ENCODE results near the gene SLC9A3.

DNA sequence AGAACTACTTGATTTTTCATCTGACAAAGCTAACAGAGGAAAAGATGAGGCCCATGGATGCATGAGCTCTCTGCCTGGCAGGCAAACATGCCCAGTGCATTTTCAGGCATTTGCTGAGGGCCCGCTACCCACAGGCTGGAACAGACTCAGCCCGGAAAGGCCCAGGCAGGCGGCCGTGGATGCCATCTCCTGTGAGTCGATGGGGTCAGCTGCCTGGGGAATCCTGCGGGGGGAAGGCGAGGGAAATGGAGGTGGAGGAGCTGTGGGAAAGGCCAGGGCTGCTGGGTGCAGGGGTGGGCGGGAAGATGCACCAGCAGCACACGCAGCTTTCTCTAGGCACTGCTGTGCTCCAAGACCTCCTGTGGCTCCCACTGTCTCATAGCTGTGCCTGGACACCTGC is 13.7 kb downstream of the SLC9A3 start:
- TF ChIP-seq, protein P1, sequence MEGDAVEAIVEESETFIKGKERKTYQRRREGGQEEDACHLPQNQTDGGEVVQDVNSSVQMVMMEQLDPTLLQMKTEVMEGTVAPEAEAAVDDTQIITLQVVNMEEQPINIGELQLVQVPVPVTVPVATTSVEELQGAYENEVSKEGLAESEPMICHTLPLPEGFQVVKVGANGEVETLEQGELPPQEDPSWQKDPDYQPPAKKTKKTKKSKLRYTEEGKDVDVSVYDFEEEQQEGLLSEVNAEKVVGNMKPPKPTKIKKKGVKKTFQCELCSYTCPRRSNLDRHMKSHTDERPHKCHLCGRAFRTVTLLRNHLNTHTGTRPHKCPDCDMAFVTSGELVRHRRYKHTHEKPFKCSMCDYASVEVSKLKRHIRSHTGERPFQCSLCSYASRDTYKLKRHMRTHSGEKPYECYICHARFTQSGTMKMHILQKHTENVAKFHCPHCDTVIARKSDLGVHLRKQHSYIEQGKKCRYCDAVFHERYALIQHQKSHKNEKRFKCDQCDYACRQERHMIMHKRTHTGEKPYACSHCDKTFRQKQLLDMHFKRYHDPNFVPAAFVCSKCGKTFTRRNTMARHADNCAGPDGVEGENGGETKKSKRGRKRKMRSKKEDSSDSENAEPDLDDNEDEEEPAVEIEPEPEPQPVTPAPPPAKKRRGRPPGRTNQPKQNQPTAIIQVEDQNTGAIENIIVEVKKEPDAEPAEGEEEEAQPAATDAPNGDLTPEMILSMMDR (IDR thresholded peaks at IDR 0.05) = no peak
- TF ChIP-seq POLR2AphosphoS5 (IDR thresholded peaks at IDR 0.05) (no peak), POLR2A (IDR thresholded peaks at IDR 0.05) (no peak)
